ENCODE data around the gene IPO8.
"Not testable (repeated sequence)": the region's sequence is repeated elsewhere in the genome, so short reads cannot be mapped to it uniquely, and the experiment has no call there.

The IPO8 gene

DNA sequence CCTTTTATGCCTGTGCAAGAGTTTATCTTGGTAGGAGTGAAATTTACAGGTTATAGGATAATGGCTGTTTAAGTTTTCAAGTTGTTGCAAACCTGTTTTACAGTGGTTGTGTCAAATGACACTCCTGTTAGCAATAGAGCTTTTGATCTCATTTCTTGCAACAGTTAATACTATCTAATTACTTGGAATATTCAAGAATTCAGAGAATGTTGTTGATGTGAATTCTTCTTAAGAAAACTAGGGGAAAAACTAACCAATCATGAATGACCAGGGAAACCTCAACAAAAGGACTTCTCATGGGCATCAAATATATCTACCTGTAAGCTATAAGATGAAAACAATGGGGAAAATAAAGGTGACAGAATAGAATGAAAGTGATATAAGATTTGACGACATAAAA, 85.0 kb downstream of the IPO8 start:
- no peaks in the 10 kb centered on the region for H3K36me3 ChIP-seq

DNA sequence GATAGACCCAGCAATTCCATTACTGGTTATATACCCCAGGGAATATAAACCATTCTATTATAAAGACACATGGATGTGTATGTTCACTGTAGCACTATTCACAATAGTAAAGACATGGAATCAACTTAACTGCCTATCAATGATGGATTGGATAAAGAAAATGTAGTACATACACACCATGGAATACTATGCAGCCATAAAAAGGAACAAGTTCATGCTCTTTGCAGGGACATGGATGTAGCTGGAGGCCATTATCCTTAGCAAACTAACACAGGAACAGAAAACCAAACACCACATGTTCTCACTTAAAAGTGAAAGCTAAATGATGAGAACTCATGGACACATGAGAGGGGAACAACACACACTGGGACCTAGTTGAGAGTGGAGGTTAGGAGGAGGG, 85.8 kb downstream of the IPO8 start:
- H3K36me3 ChIP-seq; H3K4me3 ChIP-seq (ENCODE audit: low read depth, low read length); H3K9me3 ChIP-seq; H3K4me1 ChIP-seq; DNase-seq; H3K27me3 ChIP-seq: not testable (repeated sequence)

More for the DNA sequence above, 85.0 kb downstream of the IPO8 start:
- Histone ChIP-seq H3K4me3 (ENCODE audit: low read depth, low read length) (no peak overlapping the region), H3K27me3 (no peaks in the 10 kb centered on the region), H3K4me1 (no peaks in the 10 kb centered on the region), H3K9me3 (no peaks in the 10 kb centered on the region)
- TF ChIP-seq, protein P1, sequence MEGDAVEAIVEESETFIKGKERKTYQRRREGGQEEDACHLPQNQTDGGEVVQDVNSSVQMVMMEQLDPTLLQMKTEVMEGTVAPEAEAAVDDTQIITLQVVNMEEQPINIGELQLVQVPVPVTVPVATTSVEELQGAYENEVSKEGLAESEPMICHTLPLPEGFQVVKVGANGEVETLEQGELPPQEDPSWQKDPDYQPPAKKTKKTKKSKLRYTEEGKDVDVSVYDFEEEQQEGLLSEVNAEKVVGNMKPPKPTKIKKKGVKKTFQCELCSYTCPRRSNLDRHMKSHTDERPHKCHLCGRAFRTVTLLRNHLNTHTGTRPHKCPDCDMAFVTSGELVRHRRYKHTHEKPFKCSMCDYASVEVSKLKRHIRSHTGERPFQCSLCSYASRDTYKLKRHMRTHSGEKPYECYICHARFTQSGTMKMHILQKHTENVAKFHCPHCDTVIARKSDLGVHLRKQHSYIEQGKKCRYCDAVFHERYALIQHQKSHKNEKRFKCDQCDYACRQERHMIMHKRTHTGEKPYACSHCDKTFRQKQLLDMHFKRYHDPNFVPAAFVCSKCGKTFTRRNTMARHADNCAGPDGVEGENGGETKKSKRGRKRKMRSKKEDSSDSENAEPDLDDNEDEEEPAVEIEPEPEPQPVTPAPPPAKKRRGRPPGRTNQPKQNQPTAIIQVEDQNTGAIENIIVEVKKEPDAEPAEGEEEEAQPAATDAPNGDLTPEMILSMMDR (IDR thresholded peaks at IDR 0.05; ENCODE audit: low read depth, low read length), result no peak
- DNase-seq, result no peak

DNA sequence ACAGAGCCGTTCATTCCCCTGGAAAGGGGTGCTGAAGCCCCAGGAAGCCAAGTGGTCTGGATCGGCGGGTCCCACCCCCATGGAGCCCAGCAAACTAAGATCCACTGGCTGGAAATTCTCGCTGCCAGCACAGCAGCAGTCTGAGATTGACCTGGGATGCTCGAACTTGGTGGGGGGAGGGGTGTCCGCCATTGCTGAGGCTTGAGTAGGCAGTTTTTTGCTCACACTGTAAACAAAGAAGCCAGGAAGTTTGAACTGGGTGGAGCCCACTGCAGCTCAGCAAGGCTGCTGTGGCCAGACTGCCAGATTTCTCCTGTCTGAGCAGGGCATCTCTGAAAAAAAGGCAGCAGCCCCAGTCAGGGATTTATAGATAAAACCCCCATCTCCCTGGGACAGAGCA, 91.4 kb downstream of the IPO8 start:
- not testable (repeated sequence) for H3K9me3 ChIP-seq; DNase-seq; H3K4me3 ChIP-seq (ENCODE audit: low read depth, low read length); H3K4me1 ChIP-seq; H3K27me3 ChIP-seq; H3K36me3 ChIP-seq

DNA sequence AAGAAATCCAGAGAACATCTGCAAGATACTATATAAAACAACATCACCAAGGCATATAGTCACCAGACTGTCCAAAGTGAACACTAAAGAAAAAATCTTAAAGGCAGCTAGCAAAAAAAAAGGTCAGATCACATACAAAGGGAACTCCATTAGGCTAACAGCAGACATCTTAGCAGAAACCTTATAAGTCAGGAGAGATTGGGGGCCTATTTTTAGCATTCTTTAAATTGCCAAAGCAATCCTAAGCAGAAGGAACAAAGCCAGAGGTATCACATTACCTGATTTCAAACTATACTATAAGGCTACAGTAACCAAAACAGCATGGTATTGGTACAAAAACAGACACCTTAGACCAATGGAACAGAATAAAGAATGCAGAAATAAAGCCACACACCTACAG, 92.5 kb downstream of the IPO8 start:
- no peaks in the 10 kb centered on the region for H3K9me3 ChIP-seq
- H3K36me3 ChIP-seq, result no peaks in the 10 kb centered on the region
- H3K4me1 ChIP-seq, result no peaks in the 10 kb centered on the region
- no peaks in the 10 kb centered on the region; the same call in 1 of the 2 replicates for H3K27me3 ChIP-seq
- TF ChIP-seq, protein P1 (IDR thresholded peaks at IDR 0.05; ENCODE audit: low read depth, low read length), result no peak
- no peak for DNase-seq
- no peak overlapping the region for H3K4me3 ChIP-seq (ENCODE audit: low read depth, low read length)

DNA sequence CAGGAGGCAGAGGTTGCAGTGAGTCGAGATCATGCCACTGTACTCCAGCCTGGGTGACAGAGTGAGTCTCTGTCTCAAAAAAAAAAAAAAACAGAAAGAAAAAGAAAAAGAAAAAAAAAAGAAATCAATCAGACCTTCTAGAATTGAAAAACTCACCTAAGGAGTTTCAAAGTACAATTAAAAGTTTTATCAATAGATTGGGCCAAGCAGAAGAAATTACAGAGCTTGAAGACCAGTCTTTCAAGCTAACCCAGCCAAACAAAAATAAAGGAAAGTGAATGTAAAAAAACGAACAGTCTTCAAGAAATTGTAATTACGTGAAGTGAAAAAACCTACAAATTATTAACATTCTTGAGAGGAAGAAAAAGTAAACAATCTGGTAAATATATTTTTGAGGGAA, 93.0 kb downstream of the IPO8 start:
- H3K27me3 ChIP-seq, result no peaks in the 10 kb centered on the region; the same call in 1 of the 2 replicates
- TF ChIP-seq, protein P1 (IDR thresholded peaks at IDR 0.05; ENCODE audit: low read depth, low read length), result no peak
- no peaks in the 10 kb centered on the region for H3K36me3 ChIP-seq
- H3K4me3 ChIP-seq (ENCODE audit: low read depth, low read length), result no peak overlapping the region
- no peaks in the 10 kb centered on the region for H3K4me1 ChIP-seq
- no peak for DNase-seq
- no peaks in the 10 kb centered on the region for H3K9me3 ChIP-seq

DNA sequence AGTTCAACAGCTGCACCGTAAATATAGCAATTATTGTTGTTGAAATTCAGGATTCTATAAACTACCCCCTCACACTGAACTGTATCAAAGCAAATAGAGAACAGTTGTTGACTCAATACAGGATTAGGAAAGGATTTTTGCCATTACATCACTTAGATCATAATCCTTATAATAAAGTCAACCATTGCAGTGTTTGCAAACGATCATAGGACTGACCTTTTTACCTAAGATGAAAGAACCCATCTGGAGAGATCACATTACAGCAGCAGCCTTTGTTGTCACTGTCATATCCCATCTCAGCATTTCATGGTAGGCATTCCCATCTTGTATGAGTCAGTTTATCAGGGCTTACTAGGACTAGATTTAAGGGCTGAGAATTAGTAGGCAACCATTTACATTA, 96.1 kb downstream of the IPO8 start:
- no peak for DNase-seq
- Histone ChIP-seq H3K4me1 (no peaks in the 10 kb centered on the region), H3K9me3 (no peaks in the 10 kb centered on the region), H3K27me3 (no peaks in the 10 kb centered on the region; the same call in 1 of the 2 replicates), H3K36me3 (no peaks in the 10 kb centered on the region), H3K4me3 (ENCODE audit: low read depth, low read length) (no peak overlapping the region)
- TF ChIP-seq, protein P1 (IDR thresholded peaks at IDR 0.05; ENCODE audit: low read depth, low read length), result no peak

DNA sequence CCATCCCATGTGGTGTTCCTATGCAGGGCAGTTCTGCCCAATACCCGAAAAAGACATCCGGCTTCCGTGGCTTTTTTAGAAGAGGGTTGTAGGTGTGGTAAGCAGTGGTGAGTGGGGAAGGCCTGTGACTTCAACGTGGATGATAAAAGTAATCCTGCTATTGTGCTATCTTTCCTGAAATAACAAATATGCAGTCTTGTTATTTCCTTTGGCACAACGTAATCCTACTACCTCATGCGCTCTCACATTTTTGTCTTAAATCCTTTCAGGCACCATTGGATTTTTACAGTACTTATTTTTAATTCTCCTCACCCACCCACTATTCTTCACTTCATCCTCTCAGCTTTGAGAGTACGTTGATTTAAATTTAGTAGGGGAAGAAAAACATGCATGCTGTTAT, 96.8 kb downstream of the IPO8 start:
- no peaks in the 10 kb centered on the region for H3K9me3 ChIP-seq
- TF ChIP-seq, protein P1 (IDR thresholded peaks at IDR 0.05; ENCODE audit: low read depth, low read length), result no peak
- no peaks in the 10 kb centered on the region for H3K36me3 ChIP-seq
- no peak overlapping the region for H3K4me3 ChIP-seq (ENCODE audit: low read depth, low read length)
- no peaks in the 10 kb centered on the region for H3K27me3 ChIP-seq
- H3K4me1 ChIP-seq, result no peaks in the 10 kb centered on the region
- DNase-seq, result no peak
